B cell (primary cell): ENCODE results near the gene GALNT6. TPM values are rescaled to one million over a fixed set of nuclear protein-coding genes. Genes with fewer than 3 reads are reported as not detected.
A peak's percentile ranks its signal among the peaks of the same experiment; 100 is the strongest.

Source experiments
- ATAC-seq: fragments of 200-7000 bp; cut with Tn5 transposase; one replicate; pipeline ENCODE4 v1.10.0; 2021; ENCODE audit warnings: low read depth, mild to moderate bottlenecking, moderate number of reproducible peaks, moderate library complexity
- CTCF ChIA-PET: fragments of 350-600 bp; sonication (Branson Sonifier 250); formaldehyde crosslinking; loops from one replicate; lab custom pipeline; 2021; ENCODE audit warnings: antibody characterized with exemption, inconsistent platforms; lab: Charles Lee
- POLR2A ChIA-PET: fragments of 350-600 bp; sonication (Branson Sonifier 250); formaldehyde crosslinking; loops from one replicate; lab custom pipeline; 2021; ENCODE audit warnings: antibody characterized with exemption; lab: Charles Lee
- DNase-seq: peaks from one replicate; pipeline ENCODE4 v3.0.0; 2013
- H2AFZ ChIP-seq: 2 replicates; pipeline ENCODE4 v1.6.1; 2012; ENCODE audit warnings: mild to moderate bottlenecking, low read depth, low read length; ENCODE audit not compliant: insufficient read depth, poor library complexity, severe bottlenecking
- H3K27ac ChIP-seq, 2 donors: 1 replicate in 1 of 2; 2 replicates in 1 of 2; pipeline ENCODE4 v1.5.1; 2012 to 2013; ENCODE audit warnings: low read length in 2 of 2, mild to moderate bottlenecking in 2 of 2, moderate library complexity in 1 of 2
- H3K27me3 ChIP-seq, 4 experiments: fragments of 200-600 bp in 1 of 4; sonication (generic) in 1 of 4; replicated peaks in 1 of 4; 1 replicate in 2 of 4; 2 replicates in 2 of 4; pipeline versions ENCODE4 v1.6.1 to v1.7.0; 2013 to 2016; ENCODE audit warnings: low read length in 3 of 4, mild to moderate bottlenecking in 2 of 4, mixed read lengths in 1 of 4, moderate library complexity in 1 of 4; ENCODE audit not compliant: insufficient read depth in 4 of 4, control insufficient read depth in 3 of 4; ENCODE audit errors: control extremely low read depth in 1 of 4
- H3K36me3 ChIP-seq, 2 experiments: replicated peaks in 1 of 2; 1 replicate in 1 of 2; 2 replicates in 1 of 2; pipeline versions ENCODE4 v1.6.1 to v1.7.1; 2013; ENCODE audit warnings: low read length in 1 of 2; ENCODE audit not compliant: insufficient read depth in 2 of 2, control insufficient read depth in 1 of 2; ENCODE audit errors: control extremely low read depth in 1 of 2, extremely low read depth in 1 of 2
- H3K4me1 ChIP-seq, 2 donors: fragments of 200-600 bp in 1 of 2; sonication (generic) in 1 of 2; 1 replicate in 1 of 2; 2 replicates in 1 of 2; pipeline versions ENCODE4 v1.5.1 to v1.6.1; 2013 to 2017; ENCODE audit warnings: low read length in 2 of 2; ENCODE audit not compliant: control insufficient read depth in 2 of 2, insufficient read depth in 2 of 2
- H3K4me2 ChIP-seq: replicated peaks from 2 replicates; pipeline ENCODE3; 2012; ENCODE audit warnings: mild to moderate bottlenecking, low read depth, low read length; ENCODE audit not compliant: poor library complexity, severe bottlenecking
- H3K4me3 ChIP-seq, 5 experiments: fragments of 200-600 bp in 1 of 5; sonication (generic) in 1 of 5; 1 replicate in 3 of 5; 2 replicates in 2 of 5; pipeline versions ENCODE4 v1.5.1 to v1.7.0; 2011 to 2016; ENCODE audit warnings: low read length in 4 of 5, mild to moderate bottlenecking in 4 of 5, low read depth in 2 of 5, control low read depth in 1 of 5, moderate library complexity in 1 of 5; ENCODE audit not compliant: insufficient read depth in 1 of 5; ENCODE audit errors: control extremely low read depth in 1 of 5, extremely low read depth in 1 of 5
- H3K79me2 ChIP-seq: fragments of 200-600 bp; sonication (generic); one replicate; pipeline ENCODE4 v1.6.0; 2016; ENCODE audit warnings: low read length; ENCODE audit not compliant: control insufficient read depth, insufficient read depth
- H3K9ac ChIP-seq: fragments of 200-600 bp; sonication (generic); 2 replicates; pipeline ENCODE4 v1.6.1; 2017; ENCODE audit warnings: mild to moderate bottlenecking, low read length, moderate library complexity
- H3K9me3 ChIP-seq, 3 donors: one replicate each; pipeline versions ENCODE4 v1.6.1 to v1.7.1; 2013; ENCODE audit warnings: low read length in 2 of 3; ENCODE audit not compliant: control insufficient read depth in 2 of 3, insufficient read depth in 1 of 3; ENCODE audit errors: control extremely low read depth in 1 of 3
- H4K20me1 ChIP-seq: 2 replicates; pipeline ENCODE4 v1.6.0; 2012; ENCODE audit warnings: mild to moderate bottlenecking, low read length; ENCODE audit not compliant: insufficient read depth, control insufficient read depth, poor library complexity, severe bottlenecking
- H3K27ac Mint-ChIP-seq: one replicate; pipeline ENCODE4 v1.8.0; 2021; ENCODE audit warnings: mixed read lengths
- H3K27me3 Mint-ChIP-seq: one replicate; pipeline ENCODE4 v1.8.0; 2021; ENCODE audit warnings: mixed read lengths
- H3K4me1 Mint-ChIP-seq: one replicate; pipeline ENCODE4 v1.8.0; 2021; ENCODE audit warnings: mixed read lengths
- H3K4me3 Mint-ChIP-seq: one replicate; pipeline ENCODE4 v1.8.0; 2021; ENCODE audit warnings: mixed read lengths
- H3K9me3 Mint-ChIP-seq: one replicate; pipeline ENCODE4 v1.8.0; 2022; ENCODE audit warnings: mixed read lengths; ENCODE audit not compliant: insufficient read depth
- EZH2 ChIP-seq: IDR thresholded peaks from 2 replicates; pipeline ENCODE4 v1.6.1; 2012; ENCODE audit warnings: borderline replicate concordance, low read depth, mild to moderate bottlenecking, moderate library complexity, low read length; ENCODE audit not compliant: insufficient read depth, poor library complexity, severe bottlenecking
- WGBS: methylation state at CpG from one replicate; pipeline ENCODE4 v1.1.5; 2013; ENCODE audit warnings: missing lambda C conversion rate; ENCODE audit not compliant: insufficient coverage; 5-methylcytosine and 5-hydroxymethylcytosine counted together
- intact Hi-C: fragments of 100-400 bp; cut with micrococcal nuclease; formaldehyde crosslinking; loops from one replicate; pipeline ENCODE4 v1.10.0; 2022
- polyA plus RNA-seq: library from polyadenylated mRNA; depleted of rRNA; stranded (reverse); fragments of >200 nt; gene quantifications from 2 replicates; pipeline ENCODE4 v1.2.3, GENCODE V29; 2012
- total RNA-seq, 2 donors: library from RNA; stranded (reverse); fragments of 120-200 nt in 1 of 2; gene quantifications; 1 replicate in 1 of 2; 2 replicates in 1 of 2; pipeline versions ENCODE4 v1.2.3 to v1.2.4, GENCODE V29; 2013 to 2022
- TF ChIP-seq, protein P1 (sequence below): fragments of 200-600 bp; IDR thresholded peaks from one replicate; pipeline ENCODE4 v1.8.0; 2022; ENCODE audit warnings: antibody characterized with exemption, mild to moderate bottlenecking

Gene GALNT6
- total and polyA plus RNA-seq, 2 donors (not counting 1 experiment from before 2014, with no cell fraction given): 9.0 to 10.3 TPM

DNA sequence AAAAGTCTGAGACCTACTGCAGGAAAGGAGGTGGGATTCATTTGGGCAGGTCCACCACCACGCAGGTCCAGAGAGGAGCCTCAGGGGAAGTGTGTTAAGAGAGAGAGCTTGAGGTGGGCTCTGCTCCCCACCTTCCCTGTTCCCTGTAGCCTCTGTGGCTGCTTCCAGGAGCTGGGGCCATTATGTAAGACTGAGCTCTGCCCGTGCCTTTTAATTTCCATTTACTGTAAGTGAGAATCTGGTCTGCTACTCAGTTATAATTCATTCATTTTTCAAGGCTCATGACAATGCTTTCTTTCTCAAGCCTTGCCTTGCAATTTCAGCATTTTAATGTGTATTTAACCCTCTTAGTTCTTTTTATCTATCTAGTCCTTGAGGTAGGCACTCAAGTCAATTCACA is 41.7 kb upstream of the GALNT6 start:
- ATAC-seq (no peak), DNase-seq (no peak)
- TF ChIP-seq, protein P1, sequence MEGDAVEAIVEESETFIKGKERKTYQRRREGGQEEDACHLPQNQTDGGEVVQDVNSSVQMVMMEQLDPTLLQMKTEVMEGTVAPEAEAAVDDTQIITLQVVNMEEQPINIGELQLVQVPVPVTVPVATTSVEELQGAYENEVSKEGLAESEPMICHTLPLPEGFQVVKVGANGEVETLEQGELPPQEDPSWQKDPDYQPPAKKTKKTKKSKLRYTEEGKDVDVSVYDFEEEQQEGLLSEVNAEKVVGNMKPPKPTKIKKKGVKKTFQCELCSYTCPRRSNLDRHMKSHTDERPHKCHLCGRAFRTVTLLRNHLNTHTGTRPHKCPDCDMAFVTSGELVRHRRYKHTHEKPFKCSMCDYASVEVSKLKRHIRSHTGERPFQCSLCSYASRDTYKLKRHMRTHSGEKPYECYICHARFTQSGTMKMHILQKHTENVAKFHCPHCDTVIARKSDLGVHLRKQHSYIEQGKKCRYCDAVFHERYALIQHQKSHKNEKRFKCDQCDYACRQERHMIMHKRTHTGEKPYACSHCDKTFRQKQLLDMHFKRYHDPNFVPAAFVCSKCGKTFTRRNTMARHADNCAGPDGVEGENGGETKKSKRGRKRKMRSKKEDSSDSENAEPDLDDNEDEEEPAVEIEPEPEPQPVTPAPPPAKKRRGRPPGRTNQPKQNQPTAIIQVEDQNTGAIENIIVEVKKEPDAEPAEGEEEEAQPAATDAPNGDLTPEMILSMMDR: no peak
- no peak for TF ChIP-seq EZH2
- Mint-ChIP-seq H3K4me3 (no peak overlapping the region), H3K27ac (no peak overlapping the region), H3K27me3 (no peaks in the 10 kb centered on the region), H3K9me3 (no peaks in the 10 kb centered on the region), H3K4me1 (peaks cover 31% of the 10 kb centered on the region)
- WGBS: no CpG with 5 or more reads among the region's 2 CpGs
- H3K9me3 ChIP-seq: no peaks in the 10 kb centered on the region
- H3K4me3 ChIP-seq: no peak overlapping the region
- intact Hi-C loops: no loop called here
- H3K4me2 ChIP-seq: no peak overlapping the region
- H3K27me3 ChIP-seq: no peaks in the 10 kb centered on the region
- no peak overlapping the region for H3K9ac ChIP-seq
- POLR2A ChIA-PET: no interaction called here
- H3K27ac ChIP-seq: no peak overlapping the region
- H3K4me1 ChIP-seq: peaks cover 16 to 24% of the 10 kb centered on the region in 2 donors
- no peaks in the 10 kb centered on the region for H4K20me1 ChIP-seq
- no peak overlapping the region for H2AFZ ChIP-seq
- no peaks in the 10 kb centered on the region for H3K79me2 ChIP-seq
- CTCF ChIA-PET: no interaction called here
- H3K36me3 ChIP-seq: no peaks in the 10 kb centered on the region

DNA sequence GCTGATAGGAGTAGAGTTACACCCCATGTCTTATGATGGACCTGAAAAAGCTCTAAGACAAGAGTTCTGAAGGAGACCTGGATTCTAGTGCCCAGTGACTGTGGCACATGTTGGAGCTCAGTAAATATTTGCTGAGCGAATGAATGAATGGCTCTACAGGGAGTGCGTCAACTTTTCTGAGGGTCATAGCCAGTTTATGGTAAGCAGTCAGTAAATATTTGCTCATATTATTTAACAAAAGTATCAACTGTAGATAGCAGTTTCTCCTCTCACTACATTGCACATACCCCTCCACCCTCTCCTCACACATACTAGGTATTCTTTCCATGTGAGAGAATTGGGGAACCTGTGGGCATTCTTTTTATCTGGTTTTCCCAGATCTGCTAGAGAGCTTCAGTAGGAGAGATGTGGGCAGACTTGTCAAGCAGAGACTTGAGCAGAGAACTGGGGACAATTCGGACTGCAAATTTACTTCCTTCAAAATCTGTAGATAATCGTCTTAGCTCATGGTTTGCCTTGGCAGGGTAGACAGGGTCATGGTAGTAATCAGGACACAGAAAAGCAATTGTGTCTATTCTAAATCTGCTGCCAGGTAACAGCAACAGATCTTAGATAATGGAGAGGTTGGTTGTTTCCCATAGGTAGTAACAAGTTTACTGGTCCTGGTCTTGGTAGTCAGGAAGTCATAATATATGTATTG is 39.1 kb upstream of the GALNT6 start:
- Histone ChIP-seq H2AFZ (no peak overlapping the region), H3K4me3 (no peak overlapping the region), H3K9me3 (no peaks in the 10 kb centered on the region), H3K27me3 (no peaks in the 10 kb centered on the region), H3K4me1 (peaks cover 16 to 20% of the 10 kb centered on the region in 2 donors), H4K20me1 (no peaks in the 10 kb centered on the region), H3K9ac (no peak overlapping the region), H3K79me2 (no peaks in the 10 kb centered on the region), H3K27ac (no peak overlapping the region), H3K36me3 (no peaks in the 10 kb centered on the region), H3K4me2 (peak overlapping the region; percentile 15)
- DNase-seq (no peak), ATAC-seq (no peak)
- Mint-ChIP-seq H3K4me3 (no peak overlapping the region), H3K9me3 (no peaks in the 10 kb centered on the region), H3K27ac (no peak overlapping the region), H3K4me1 (peaks cover 32% of the 10 kb centered on the region), H3K27me3 (no peaks in the 10 kb centered on the region)
- WGBS: 89% methylated on average over 1 of the region's 4 CpGs
- POLR2A ChIA-PET: no interaction called here
- TF ChIP-seq, protein P1: no peak
- no peak for TF ChIP-seq EZH2
- intact Hi-C loops: no loop called here
- CTCF ChIA-PET: interaction anchor here (0.9 to 2.5 kb wide), 2 partner anchors 9 to 11 kb away, joined by 6 to 7 read pairs; no protein-coding TSS in a partner anchor
